CD4-positive, CD25-positive, alpha-beta regulatory T cell (primary cell): ENCODE measurements around the gene CSN3. TPM values are rescaled to one million over a fixed set of nuclear protein-coding genes. Genes with fewer than 3 reads are reported as not detected.
"Not testable (repeated sequence)": the region's sequence is repeated elsewhere in the genome, so short reads cannot be mapped to it uniquely, and the experiment has no call there.

Experiments used
- ATAC-seq, 2 donors: fragments of 150-1000 bp; cut with Tn5 transposase; one replicate each; pipeline ENCODE4 v1.10.0; 2021; ENCODE audit warnings: low read depth in 2 of 2, moderate number of reproducible peaks in 2 of 2, moderate library complexity in 1 of 2
- DNase-seq, 3 donors: peaks; one replicate each; pipeline versions ENCODE4 v3.0.0 to v3.0.0-alpha.2; 2012 to 2022; ENCODE audit warnings: mixed read lengths in 1 of 3
- H3K27ac ChIP-seq: one replicate; pipeline ENCODE4 v1.7.0; 2013; ENCODE audit warnings: mild to moderate bottlenecking, low read length; ENCODE audit not compliant: insufficient read depth, poor library complexity, severe bottlenecking
- H3K27me3 ChIP-seq: one replicate; pipeline ENCODE4 v1.7.0; 2013; ENCODE audit warnings: low read length; ENCODE audit not compliant: control insufficient read depth, insufficient read depth
- H3K36me3 ChIP-seq: one replicate; pipeline ENCODE4 v1.7.0; 2013; ENCODE audit warnings: mild to moderate bottlenecking, low read length, moderate library complexity; ENCODE audit not compliant: control insufficient read depth, insufficient read depth
- H3K4me1 ChIP-seq: 2 replicates; pipeline ENCODE4 v1.7.0; 2013; ENCODE audit warnings: mild to moderate bottlenecking, low read length; ENCODE audit not compliant: insufficient read depth, control insufficient read depth, poor library complexity, severe bottlenecking
- H3K4me3 ChIP-seq: one replicate; pipeline ENCODE4 v1.7.0; 2013; ENCODE audit warnings: low read depth, mild to moderate bottlenecking, low read length, moderate library complexity
- H3K9me3 ChIP-seq, 2 experiments: 1 replicate in 1 of 2; 2 replicates in 1 of 2; pipeline ENCODE4 v1.7.0; 2013; ENCODE audit warnings: low read length in 2 of 2, mild to moderate bottlenecking in 1 of 2, moderate library complexity in 1 of 2; ENCODE audit not compliant: control insufficient read depth in 2 of 2
- H3K27ac Mint-ChIP-seq, 3 donors: one replicate each; pipeline ENCODE4 v1.8.0; 2020 to 2022; ENCODE audit warnings: mild to moderate bottlenecking in 3 of 3, mixed read lengths in 3 of 3, moderate library complexity in 2 of 3
- H3K27me3 Mint-ChIP-seq: one replicate; pipeline ENCODE4 v1.8.0; 2022; ENCODE audit warnings: mild to moderate bottlenecking, mixed read lengths
- H3K36me3 Mint-ChIP-seq: one replicate; pipeline ENCODE4 v1.8.0; 2020; ENCODE audit warnings: mixed read lengths
- H3K4me1 Mint-ChIP-seq, 4 donors: one replicate each; pipeline ENCODE4 v1.8.0; 2020 to 2022; ENCODE audit warnings: mixed read lengths in 4 of 4, mild to moderate bottlenecking in 1 of 4
- H3K4me3 Mint-ChIP-seq, 4 donors: one replicate each; pipeline ENCODE4 v1.8.0; 2020 to 2022; ENCODE audit warnings: mild to moderate bottlenecking in 4 of 4, mixed read lengths in 4 of 4, moderate library complexity in 3 of 4
- H3K9me3 Mint-ChIP-seq, 7 donors: one replicate each; pipeline ENCODE4 v1.8.0; 2020 to 2022; ENCODE audit warnings: mixed read lengths in 7 of 7, mild to moderate bottlenecking in 3 of 7, moderate library complexity in 2 of 7
- polyA plus RNA-seq, 4 donors: library from polyadenylated mRNA; unstranded; fragments of 300-500 nt; fragmentation: Illumina TruSeq; gene quantifications; one replicate each; pipeline ENCODE4 v1.2.3, GENCODE V29; 2021
- total RNA-seq: library from RNA; stranded (reverse); gene quantifications from one replicate; pipeline ENCODE4 v1.2.3, GENCODE V29; 2022

CSN3 gene
- not detected for total RNA-seq
- not detected for polyA plus RNA-seq

- not testable (repeated sequence) for H3K36me3 ChIP-seq, DNase-seq
Observed at GRCh38 chr4:70242297-70242696, at the start of gene CSN3. Gene CSN3, plus strand, starts transcription at chr4:70242597. Its CDS starts 2,223 bp downstream, at chr4:70244820.

GRCh38 chr4:70192895-70193294 lies 49.5 kb upstream of the CSN3 start:
- no peaks in the 10 kb centered on the region for H3K36me3 Mint-ChIP-seq
- DNase-seq, result no peak
- Histone ChIP-seq H3K36me3 (no peaks in the 10 kb centered on the region), H3K9me3 (no peaks in the 10 kb centered on the region), H3K4me3 (no peak overlapping the region), H3K27me3 (no peaks in the 10 kb centered on the region), H3K4me1 (no peaks in the 10 kb centered on the region), H3K27ac (no peak overlapping the region)
- no peaks in the 10 kb centered on the region for H3K4me1 Mint-ChIP-seq
- no peak overlapping the region for H3K4me3 Mint-ChIP-seq
- ATAC-seq, result no peak
- no peaks in the 10 kb centered on the region for H3K27me3 Mint-ChIP-seq
- no peak overlapping the region for H3K27ac Mint-ChIP-seq
- peaks cover 0 to 2% (median 0%) of the 10 kb centered on the region in 7 donors for H3K9me3 Mint-ChIP-seq

More at GRCh38 chr4:70242297-70242696, at the start of gene CSN3:
- ATAC-seq, H3K36me3 Mint-ChIP-seq, H3K27ac ChIP-seq, H3K27me3 ChIP-seq, H3K27ac Mint-ChIP-seq, H3K9me3 ChIP-seq, H3K4me3 ChIP-seq, H3K4me3 Mint-ChIP-seq, H3K4me1 Mint-ChIP-seq, H3K27me3 Mint-ChIP-seq, H3K9me3 Mint-ChIP-seq, H3K4me1 ChIP-seq: not testable (repeated sequence)

GRCh38 chr4:70195425-70195824 lies 47.0 kb upstream of the CSN3 start, which contains the start of gene ODAM:
Gene ODAM, plus strand, starts transcription at chr4:70195725. Its CDS starts 819 bp downstream, at chr4:70196544.
- no peaks in the 10 kb centered on the region for H3K27me3 Mint-ChIP-seq
- Histone ChIP-seq H3K9me3 (no peaks in the 10 kb centered on the region), H3K27me3 (no peaks in the 10 kb centered on the region), H3K27ac (no peak within 1 kb of the TSS), H3K4me1 (no peaks in the 10 kb centered on the region), H3K4me3 (no peak within 1 kb of the TSS), H3K36me3 (no peaks in the 10 kb centered on the region)
- no peak within 1 kb of the TSS for H3K4me3 Mint-ChIP-seq
- H3K4me1 Mint-ChIP-seq, result no peaks in the 10 kb centered on the region
- ATAC-seq (no peak), DNase-seq (no peak)
- no peak within 1 kb of the TSS for H3K27ac Mint-ChIP-seq
- no peaks in the 10 kb centered on the region for H3K36me3 Mint-ChIP-seq
- H3K9me3 Mint-ChIP-seq, result peaks cover 0 to 2% (median 0%) of the 10 kb centered on the region in 7 donors

GRCh38 chr4:70196857-70197256 lies 45.5 kb upstream of the CSN3 start:
- Histone ChIP-seq H3K4me3 (no peak overlapping the region), H3K36me3 (no peaks in the 10 kb centered on the region), H3K27ac (no peak overlapping the region), H3K9me3 (no peaks in the 10 kb centered on the region), H3K27me3 (no peaks in the 10 kb centered on the region), H3K4me1 (no peaks in the 10 kb centered on the region)
- H3K27me3 Mint-ChIP-seq, result no peaks in the 10 kb centered on the region
- no peaks in the 10 kb centered on the region for H3K4me1 Mint-ChIP-seq
- peaks cover 0 to 3% (median 0%) of the 10 kb centered on the region in 7 donors for H3K9me3 Mint-ChIP-seq
- no peaks in the 10 kb centered on the region for H3K36me3 Mint-ChIP-seq
- DNase-seq, result no peak
- no peak overlapping the region for H3K27ac Mint-ChIP-seq
- no peak overlapping the region for H3K4me3 Mint-ChIP-seq
- no peak for ATAC-seq

- H3K4me3 ChIP-seq, result no peak overlapping the region
- no peaks in the 10 kb centered on the region for H3K9me3 ChIP-seq
- H3K4me1 ChIP-seq, result no peaks in the 10 kb centered on the region
- no peak overlapping the region for H3K4me3 Mint-ChIP-seq
- ATAC-seq (no peak), DNase-seq (no peak)
- no peaks in the 10 kb centered on the region for H3K27me3 Mint-ChIP-seq
- H3K36me3 Mint-ChIP-seq, result no peaks in the 10 kb centered on the region
- no peak overlapping the region for H3K27ac ChIP-seq
- H3K27me3 ChIP-seq, result no peaks in the 10 kb centered on the region
- H3K27ac Mint-ChIP-seq, result no peak overlapping the region
- H3K9me3 Mint-ChIP-seq, result peaks cover 0 to 3% (median 0%) of the 10 kb centered on the region in 7 donors
- H3K4me1 Mint-ChIP-seq, result no peaks in the 10 kb centered on the region
- no peaks in the 10 kb centered on the region for H3K36me3 ChIP-seq
Observed at GRCh38 chr4:70197842-70198241, 44.6 kb upstream of the CSN3 start.

- H3K27ac ChIP-seq, result no peak overlapping the region
- H3K27ac Mint-ChIP-seq, result no peak overlapping the region
- ATAC-seq (no peak), DNase-seq (no peak)
- no peak overlapping the region for H3K4me3 Mint-ChIP-seq
- H3K9me3 ChIP-seq, result no peaks in the 10 kb centered on the region
- H3K4me1 Mint-ChIP-seq, result no peaks in the 10 kb centered on the region
- no peaks in the 10 kb centered on the region for H3K36me3 Mint-ChIP-seq
- peaks cover 0 to 7% (median 1%) of the 10 kb centered on the region in 7 donors for H3K9me3 Mint-ChIP-seq
- H3K27me3 Mint-ChIP-seq, result no peaks in the 10 kb centered on the region
- no peaks in the 10 kb centered on the region for H3K36me3 ChIP-seq
- H3K27me3 ChIP-seq, result no peaks in the 10 kb centered on the region
- no peaks in the 10 kb centered on the region for H3K4me1 ChIP-seq
- H3K4me3 ChIP-seq, result no peak overlapping the region
Observed at GRCh38 chr4:70203601-70204000, 38.8 kb upstream of the CSN3 start.

- not testable (repeated sequence) for H3K27me3 ChIP-seq, H3K4me3 Mint-ChIP-seq, DNase-seq, H3K4me1 Mint-ChIP-seq, H3K4me1 ChIP-seq, H3K27ac ChIP-seq, ATAC-seq, H3K4me3 ChIP-seq, H3K27me3 Mint-ChIP-seq, H3K36me3 Mint-ChIP-seq, H3K9me3 ChIP-seq, H3K36me3 ChIP-seq, H3K27ac Mint-ChIP-seq
- peaks cover 2 to 17% (median 4%) of the 10 kb centered on the region in 7 donors for H3K9me3 Mint-ChIP-seq
Observed at GRCh38 chr4:70212752-70213151, 29.6 kb upstream of the CSN3 start.

- DNase-seq, H3K27me3 ChIP-seq, H3K36me3 ChIP-seq, H3K36me3 Mint-ChIP-seq, H3K4me3 Mint-ChIP-seq, H3K4me1 Mint-ChIP-seq, H3K9me3 ChIP-seq, H3K27me3 Mint-ChIP-seq, H3K4me3 ChIP-seq, H3K4me1 ChIP-seq, H3K27ac Mint-ChIP-seq, ATAC-seq, H3K27ac ChIP-seq: not testable (repeated sequence)
- peaks cover 0 to 13% (median 4%) of the 10 kb centered on the region in 7 donors for H3K9me3 Mint-ChIP-seq
Observed at GRCh38 chr4:70216109-70216508, 26.3 kb upstream of the CSN3 start.
